ENCODE measurements around the gene CDK14. TPM values are rescaled to one million over a fixed set of nuclear protein-coding genes. Genes with fewer than 3 reads are reported as not detected.

Gene CDK14
- total and polyA plus RNA-seq, 5 donors from 2014 or later = 0.58 to 4.0 (median 2.3) TPM

- H3K4me3 ChIP-seq (ENCODE audit: low read depth, low read length) = no peak overlapping the region
- Mint-ChIP-seq H3K4me1 (no peaks in the 10 kb centered on the region), H3K9me3 (peaks cover 0 to 3% (median 0%) of the 10 kb centered on the region in 7 donors), H3K4me3 (no peak overlapping the region), H3K27me3 (no peaks in the 10 kb centered on the region), H3K36me3 (no peaks in the 10 kb centered on the region), H3K27ac (no peak overlapping the region)
- no peaks in the 10 kb centered on the region for H3K36me3 ChIP-seq (ENCODE audit: control insufficient read depth, insufficient read depth, low read length)
- H3K9me3 ChIP-seq (ENCODE audit: control insufficient read depth in 2 of 2, low read length in 2 of 2) = no peaks in the 10 kb centered on the region
- H3K27ac ChIP-seq (ENCODE audit: insufficient read depth, low read length, poor library complexity, severe bottlenecking) = no peak overlapping the region
- no peaks in the 10 kb centered on the region for H3K4me1 ChIP-seq (ENCODE audit: control insufficient read depth, insufficient read depth, low read length, poor library complexity, severe bottlenecking)
- no peaks in the 10 kb centered on the region for H3K27me3 ChIP-seq (ENCODE audit: control insufficient read depth, insufficient read depth, low read length)
- DNase-seq (no peak), ATAC-seq (ENCODE audit: low read depth in 2 of 2) (no peak)
Observed at GRCh38 chr7:91066627-91067026, 470.5 kb downstream of the CDK14 start.

DNA sequence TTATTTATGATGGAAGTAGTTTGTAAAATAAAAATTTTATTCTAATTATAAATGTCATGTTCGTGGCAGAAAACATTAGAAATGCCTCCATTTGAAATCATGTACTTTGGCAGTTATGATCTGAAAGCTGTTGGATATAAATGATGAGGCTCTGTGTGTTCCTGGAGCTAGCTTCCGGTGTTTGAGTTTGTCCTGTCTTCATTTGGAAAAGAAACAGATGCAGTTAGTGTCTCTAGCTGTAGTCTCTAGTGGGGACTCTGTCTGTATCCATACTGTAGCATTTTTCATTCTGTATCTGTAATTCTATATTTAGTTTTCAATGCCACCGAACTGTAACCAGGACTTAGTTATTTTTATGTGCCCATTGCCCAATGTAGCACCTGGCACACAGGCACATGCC lies 471.1 kb downstream of the CDK14 start:
- Mint-ChIP-seq H3K9me3 (peaks cover 0 to 2% (median 0%) of the 10 kb centered on the region in 7 donors), H3K4me3 (no peak overlapping the region)
- H3K36me3 ChIP-seq (ENCODE audit: control insufficient read depth, insufficient read depth, low read length) = no peaks in the 10 kb centered on the region

DNA sequence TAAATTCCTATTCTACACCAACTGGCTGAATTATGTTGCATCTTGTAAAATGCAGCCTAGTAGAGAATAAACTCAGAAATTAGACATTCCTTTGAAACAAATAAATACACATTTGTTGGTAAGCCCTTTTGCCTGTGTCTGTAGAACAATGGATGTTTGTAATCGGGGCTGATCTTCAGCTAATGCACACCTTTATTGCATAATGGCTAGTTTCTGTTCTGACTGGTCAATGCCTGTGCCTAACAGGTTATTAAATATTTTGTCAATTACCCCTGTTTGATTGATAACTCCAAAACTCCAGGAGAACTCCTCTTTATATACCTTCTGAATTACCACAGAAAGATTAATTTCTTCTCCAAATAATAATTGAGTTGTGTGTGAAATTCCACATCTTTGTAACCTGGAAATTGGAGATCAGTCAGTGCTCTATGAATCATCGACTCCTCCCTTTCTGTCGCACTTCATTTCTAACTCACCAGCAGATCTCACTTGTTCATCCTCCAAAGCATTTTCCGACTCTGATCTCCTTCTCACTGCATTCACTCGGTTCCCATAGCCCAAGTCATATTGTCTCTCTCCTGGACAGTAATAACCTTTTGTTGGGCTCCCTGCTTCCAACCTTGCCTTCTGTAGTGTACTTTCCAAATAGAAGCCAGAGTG lies 472.1 kb downstream of the CDK14 start:
- Mint-ChIP-seq H3K9me3 (peaks cover 0 to 6% (median 0%) of the 10 kb centered on the region in 7 donors), H3K4me1 (no peaks in the 10 kb centered on the region), H3K4me3 (no peak overlapping the region), H3K27me3 (no peaks in the 10 kb centered on the region), H3K36me3 (no peaks in the 10 kb centered on the region), H3K27ac (no peak overlapping the region)
- Histone ChIP-seq H3K9me3 (ENCODE audit: control insufficient read depth in 2 of 2, low read length in 2 of 2) (no peaks in the 10 kb centered on the region), H3K36me3 (ENCODE audit: control insufficient read depth, insufficient read depth, low read length) (no peaks in the 10 kb centered on the region), H3K4me1 (ENCODE audit: control insufficient read depth, insufficient read depth, low read length, poor library complexity, severe bottlenecking) (no peaks in the 10 kb centered on the region), H3K27ac (ENCODE audit: insufficient read depth, low read length, poor library complexity, severe bottlenecking) (no peak overlapping the region), H3K27me3 (ENCODE audit: control insufficient read depth, insufficient read depth, low read length) (no peaks in the 10 kb centered on the region), H3K4me3 (ENCODE audit: low read depth, low read length) (no peak overlapping the region)
- ATAC-seq (ENCODE audit: low read depth in 2 of 2) (no peak), DNase-seq (no peak)

More for the DNA sequence above, 471.1 kb downstream of the CDK14 start:
- Histone ChIP-seq H3K4me3 (ENCODE audit: low read depth, low read length) (no peak overlapping the region), H3K9me3 (ENCODE audit: control insufficient read depth in 2 of 2, low read length in 2 of 2) (no peaks in the 10 kb centered on the region), H3K4me1 (ENCODE audit: control insufficient read depth, insufficient read depth, low read length, poor library complexity, severe bottlenecking) (no peaks in the 10 kb centered on the region), H3K27me3 (ENCODE audit: control insufficient read depth, insufficient read depth, low read length) (no peaks in the 10 kb centered on the region), H3K27ac (ENCODE audit: insufficient read depth, low read length, poor library complexity, severe bottlenecking) (no peak overlapping the region)
- Mint-ChIP-seq H3K36me3 (no peaks in the 10 kb centered on the region), H3K4me1 (no peaks in the 10 kb centered on the region), H3K27ac (no peak overlapping the region), H3K27me3 (no peaks in the 10 kb centered on the region)
- ATAC-seq (ENCODE audit: low read depth in 2 of 2) (no peak), DNase-seq (no peak)

GRCh38 chr7:91069146-91069545 lies 473.0 kb downstream of the CDK14 start:
- H3K36me3 ChIP-seq (ENCODE audit: control insufficient read depth, insufficient read depth, low read length) = no peaks in the 10 kb centered on the region
- H3K27me3 ChIP-seq (ENCODE audit: control insufficient read depth, insufficient read depth, low read length) = no peaks in the 10 kb centered on the region
- DNase-seq (no peak), ATAC-seq (ENCODE audit: low read depth in 2 of 2) (no peak)
- peaks cover 0 to 6% (median 0%) of the 10 kb centered on the region in 7 donors for H3K9me3 Mint-ChIP-seq
- H3K27me3 Mint-ChIP-seq = no peaks in the 10 kb centered on the region
- H3K4me1 ChIP-seq (ENCODE audit: control insufficient read depth, insufficient read depth, low read length, poor library complexity, severe bottlenecking) = no peaks in the 10 kb centered on the region
- no peaks in the 10 kb centered on the region for H3K9me3 ChIP-seq (ENCODE audit: control insufficient read depth in 2 of 2, low read length in 2 of 2)
- no peaks in the 10 kb centered on the region for H3K36me3 Mint-ChIP-seq
- H3K4me3 ChIP-seq (ENCODE audit: low read depth, low read length) = no peak overlapping the region
- H3K27ac Mint-ChIP-seq = no peak overlapping the region
- no peaks in the 10 kb centered on the region for H3K4me1 Mint-ChIP-seq
- H3K27ac ChIP-seq (ENCODE audit: insufficient read depth, low read length, poor library complexity, severe bottlenecking) = no peak overlapping the region
- H3K4me3 Mint-ChIP-seq = no peak overlapping the region

GRCh38 chr7:91079487-91079886 lies 483.4 kb downstream of the CDK14 start:
- H3K4me1 Mint-ChIP-seq = peaks cover 0 to 15% (median 8%) of the 10 kb centered on the region in 4 donors
- H3K4me1 ChIP-seq (ENCODE audit: control insufficient read depth, insufficient read depth, low read length, poor library complexity, severe bottlenecking) = no peaks in the 10 kb centered on the region
- no peak overlapping the region for H3K4me3 ChIP-seq (ENCODE audit: low read depth, low read length)
- no peak overlapping the region for H3K27ac ChIP-seq (ENCODE audit: insufficient read depth, low read length, poor library complexity, severe bottlenecking)
- DNase-seq = no peak
- H3K36me3 ChIP-seq (ENCODE audit: control insufficient read depth, insufficient read depth, low read length) = no peaks in the 10 kb centered on the region
- no peaks in the 10 kb centered on the region for H3K27me3 ChIP-seq (ENCODE audit: control insufficient read depth, insufficient read depth, low read length)
- no peaks in the 10 kb centered on the region for H3K36me3 Mint-ChIP-seq
- no peak for ATAC-seq (ENCODE audit: low read depth in 2 of 2)
- peaks cover 4% of the 10 kb centered on the region for H3K27me3 Mint-ChIP-seq
- peak overlapping the region in 1 of 3 donors; percentile 83 for H3K27ac Mint-ChIP-seq
- peaks cover 0 to 1% (median 0%) of the 10 kb centered on the region in 7 donors for H3K9me3 Mint-ChIP-seq
- no peak overlapping the region for H3K4me3 Mint-ChIP-seq
- no peaks in the 10 kb centered on the region for H3K9me3 ChIP-seq (ENCODE audit: control insufficient read depth in 2 of 2, low read length in 2 of 2)

- H3K27me3 ChIP-seq (ENCODE audit: control insufficient read depth, insufficient read depth, low read length) = no peaks in the 10 kb centered on the region
- DNase-seq (no peak), ATAC-seq (ENCODE audit: low read depth in 2 of 2) (no peak)
- Mint-ChIP-seq H3K27me3 (peaks cover 4% of the 10 kb centered on the region), H3K27ac (no peak overlapping the region), H3K4me1 (peaks cover 3 to 23% (median 14%) of the 10 kb centered on the region in 4 donors), H3K9me3 (peaks cover 0 to 1% (median 0%) of the 10 kb centered on the region in 7 donors), H3K36me3 (no peaks in the 10 kb centered on the region), H3K4me3 (no peak overlapping the region)
- H3K27ac ChIP-seq (ENCODE audit: insufficient read depth, low read length, poor library complexity, severe bottlenecking) = no peak overlapping the region
- no peaks in the 10 kb centered on the region for H3K9me3 ChIP-seq (ENCODE audit: control insufficient read depth in 2 of 2, low read length in 2 of 2)
- H3K36me3 ChIP-seq (ENCODE audit: control insufficient read depth, insufficient read depth, low read length) = no peaks in the 10 kb centered on the region
- no peak overlapping the region for H3K4me3 ChIP-seq (ENCODE audit: low read depth, low read length)
- H3K4me1 ChIP-seq (ENCODE audit: control insufficient read depth, insufficient read depth, low read length, poor library complexity, severe bottlenecking) = no peaks in the 10 kb centered on the region
Observed at GRCh38 chr7:91080351-91080750, 484.2 kb downstream of the CDK14 start.

GRCh38 chr7:91082038-91082437 lies 485.9 kb downstream of the CDK14 start:
- H3K27me3 Mint-ChIP-seq = peaks cover 1% of the 10 kb centered on the region
- no peak overlapping the region for H3K4me3 ChIP-seq (ENCODE audit: low read depth, low read length)
- no peak for DNase-seq
- H3K27ac Mint-ChIP-seq = no peak overlapping the region
- H3K4me1 ChIP-seq (ENCODE audit: control insufficient read depth, insufficient read depth, low read length, poor library complexity, severe bottlenecking) = no peaks in the 10 kb centered on the region
- no peaks in the 10 kb centered on the region for H3K9me3 ChIP-seq (ENCODE audit: control insufficient read depth in 2 of 2, low read length in 2 of 2)
- H3K4me3 Mint-ChIP-seq = no peak overlapping the region
- no peak for ATAC-seq (ENCODE audit: low read depth in 2 of 2)
- H3K4me1 Mint-ChIP-seq = peaks cover 6 to 34% (median 15%) of the 10 kb centered on the region in 4 donors
- H3K9me3 Mint-ChIP-seq = peaks cover 0 to under 1% (median 0%) of the 10 kb centered on the region in 7 donors
- no peak overlapping the region for H3K27ac ChIP-seq (ENCODE audit: insufficient read depth, low read length, poor library complexity, severe bottlenecking)
- H3K27me3 ChIP-seq (ENCODE audit: control insufficient read depth, insufficient read depth, low read length) = no peaks in the 10 kb centered on the region
- H3K36me3 ChIP-seq (ENCODE audit: control insufficient read depth, insufficient read depth, low read length) = no peaks in the 10 kb centered on the region
- no peaks in the 10 kb centered on the region for H3K36me3 Mint-ChIP-seq

- no peaks in the 10 kb centered on the region for H3K27me3 Mint-ChIP-seq
- Histone ChIP-seq H3K9me3 (ENCODE audit: control insufficient read depth in 2 of 2, low read length in 2 of 2) (no peaks in the 10 kb centered on the region), H3K27ac (ENCODE audit: insufficient read depth, low read length, poor library complexity, severe bottlenecking) (no peak overlapping the region), H3K4me3 (ENCODE audit: low read depth, low read length) (no peak overlapping the region), H3K4me1 (ENCODE audit: control insufficient read depth, insufficient read depth, low read length, poor library complexity, severe bottlenecking) (no peaks in the 10 kb centered on the region), H3K27me3 (ENCODE audit: control insufficient read depth, insufficient read depth, low read length) (no peaks in the 10 kb centered on the region), H3K36me3 (ENCODE audit: control insufficient read depth, insufficient read depth, low read length) (no peaks in the 10 kb centered on the region)
- no peak overlapping the region for H3K27ac Mint-ChIP-seq
- no peaks in the 10 kb centered on the region for H3K36me3 Mint-ChIP-seq
- DNase-seq (peak in 1 of 3 donors; percentile 38), ATAC-seq (ENCODE audit: low read depth in 2 of 2) (no peak)
- H3K9me3 Mint-ChIP-seq = no peaks in the 10 kb centered on the region
- no peak overlapping the region for H3K4me3 Mint-ChIP-seq
- H3K4me1 Mint-ChIP-seq = peaks cover 6 to 34% (median 15%) of the 10 kb centered on the region in 4 donors
Observed at GRCh38 chr7:91082852-91083495, 486.9 kb downstream of the CDK14 start.
